Esophagus squamous epithelium (tissue), 4 donors: ENCODE measurements around the gene PEX5.

Experiments
- POLR2A ChIP-seq, 4 donors: fragments of 450-650 bp; IDR thresholded peaks; one replicate each; pipeline ENCODE4 v1.6.1; 2017; ENCODE audit warnings: antibody characterized with exemption in 4 of 4, mild to moderate bottlenecking in 4 of 4, moderate library complexity in 3 of 4
- TF ChIP-seq, protein P1 (sequence below), 6 experiments: fragments of 450-650 bp in 4 of 6; fragments of 200-600 bp in 2 of 6; sonication (generic) in 2 of 6; IDR thresholded peaks; one replicate each; pipeline ENCODE4 v1.5.1; 2016 to 2019; ENCODE audit warnings: antibody characterized with exemption in 6 of 6, mild to moderate bottlenecking in 4 of 6, moderate library complexity in 4 of 6

DNA sequence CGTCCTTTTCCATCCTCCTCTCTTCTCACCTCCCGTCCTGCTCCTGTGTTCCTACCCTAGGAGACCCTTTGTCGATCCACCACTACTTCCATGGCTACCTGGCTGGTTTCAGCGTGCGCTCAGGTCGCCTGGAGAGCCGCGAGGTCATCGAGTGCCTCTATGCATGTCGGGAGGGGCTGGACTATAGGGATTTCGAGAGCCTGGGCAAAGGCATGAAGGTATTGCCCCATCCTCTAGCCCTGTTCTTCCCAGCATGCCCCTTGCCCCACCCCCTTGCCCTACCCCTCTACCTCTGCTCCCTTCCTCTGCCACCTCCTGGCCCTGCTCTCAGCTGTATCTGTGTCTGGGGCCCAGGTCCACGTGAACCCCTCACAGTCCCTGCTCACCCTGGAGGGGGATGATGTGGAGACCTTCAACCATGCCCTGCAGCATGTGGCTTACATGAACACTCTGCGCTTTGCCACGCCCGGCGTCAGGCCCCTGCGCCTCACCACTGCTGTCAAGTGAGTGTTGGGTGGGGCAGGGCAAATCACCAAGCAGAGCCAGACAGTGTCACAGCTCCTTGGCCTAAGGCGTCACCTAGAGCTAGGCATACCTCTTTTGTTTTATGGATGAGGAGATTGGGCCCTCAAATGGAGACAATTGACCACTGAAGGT, 46.5 kb upstream of the PEX5 start:
- TF ChIP-seq, protein P1, sequence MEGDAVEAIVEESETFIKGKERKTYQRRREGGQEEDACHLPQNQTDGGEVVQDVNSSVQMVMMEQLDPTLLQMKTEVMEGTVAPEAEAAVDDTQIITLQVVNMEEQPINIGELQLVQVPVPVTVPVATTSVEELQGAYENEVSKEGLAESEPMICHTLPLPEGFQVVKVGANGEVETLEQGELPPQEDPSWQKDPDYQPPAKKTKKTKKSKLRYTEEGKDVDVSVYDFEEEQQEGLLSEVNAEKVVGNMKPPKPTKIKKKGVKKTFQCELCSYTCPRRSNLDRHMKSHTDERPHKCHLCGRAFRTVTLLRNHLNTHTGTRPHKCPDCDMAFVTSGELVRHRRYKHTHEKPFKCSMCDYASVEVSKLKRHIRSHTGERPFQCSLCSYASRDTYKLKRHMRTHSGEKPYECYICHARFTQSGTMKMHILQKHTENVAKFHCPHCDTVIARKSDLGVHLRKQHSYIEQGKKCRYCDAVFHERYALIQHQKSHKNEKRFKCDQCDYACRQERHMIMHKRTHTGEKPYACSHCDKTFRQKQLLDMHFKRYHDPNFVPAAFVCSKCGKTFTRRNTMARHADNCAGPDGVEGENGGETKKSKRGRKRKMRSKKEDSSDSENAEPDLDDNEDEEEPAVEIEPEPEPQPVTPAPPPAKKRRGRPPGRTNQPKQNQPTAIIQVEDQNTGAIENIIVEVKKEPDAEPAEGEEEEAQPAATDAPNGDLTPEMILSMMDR (IDR thresholded peaks at IDR 0.05): no peak
- TF ChIP-seq POLR2A (IDR thresholded peaks at IDR 0.05): no peak
